Ovary (tissue), 3 donors: Measurements from ENCODE around the gene ABCC3.

Experiments used
- CTCF ChIP-seq, 3 donors: fragments of 450-650 bp in 2 of 3; fragments of 200-600 bp in 1 of 3; IDR thresholded peaks; one replicate each; pipeline versions ENCODE4 v1.5.1 to v1.8.0; 2016 to 2022; ENCODE audit warnings: antibody characterized with exemption in 3 of 3, mild to moderate bottlenecking in 1 of 3
- EP300 ChIP-seq: sonication (generic); formaldehyde crosslinking; IDR thresholded peaks from one replicate; pipeline ENCODE4 v1.6.1; 2017; ENCODE audit warnings: antibody characterized with exemption
- POLR2A ChIP-seq: fragments of 450-650 bp; IDR thresholded peaks from one replicate; pipeline ENCODE4 v1.6.1; 2017; ENCODE audit warnings: antibody characterized with exemption, mild to moderate bottlenecking, moderate library complexity
- donor health status: DM: no; HTN: no; CAD: no.

- TF ChIP-seq CTCF (IDR thresholded peaks at IDR 0.05) (no peak), POLR2A (no peak), EP300 (no peak)
Observed at GRCh38 chr17:50607522-50608175, 27.0 kb upstream of the ABCC3 start.
